Keratinocyte (primary cell): ENCODE results near the gene NFE2L3. TPM values are rescaled to one million over a fixed set of nuclear protein-coding genes. Genes with fewer than 3 reads are reported as not detected.

Experiments used
- DNase-seq: peaks from one replicate; pipeline ENCODE4 v3.0.0-alpha.2; 2011; ENCODE audit warnings: low read depth, missing footprints, low spot score
- FAIRE-seq: peaks from 2 replicates; lab custom pipeline; 2011; peaks lifted over from hg19 to GRCh38; lab: Jason Lieb, UNC
- H2AFZ ChIP-seq: 2 replicates; pipeline ENCODE4 v1.6.0; 2012; ENCODE audit warnings: low read length, control low read depth, inconsistent platforms; ENCODE audit not compliant: control insufficient read depth
- H3K27ac ChIP-seq: 2 replicates; pipeline ENCODE4 v1.5.1; 2011; ENCODE audit warnings: low read length; ENCODE audit not compliant: control insufficient read depth, insufficient read depth
- H3K27me3 ChIP-seq: 3 replicates; pipeline ENCODE4 v1.6.0; 2011; ENCODE audit warnings: low read length; ENCODE audit not compliant: control insufficient read depth, insufficient read depth; ENCODE audit errors: extremely low read depth
- H3K36me3 ChIP-seq, 2 experiments: 2 replicates in 1 of 2; 3 replicates in 1 of 2; pipeline ENCODE4 v1.5.1; 2011; ENCODE audit warnings: low read length in 2 of 2, mild to moderate bottlenecking in 1 of 2; ENCODE audit not compliant: control insufficient read depth in 2 of 2, insufficient read depth in 2 of 2; ENCODE audit errors: extremely low read depth in 1 of 2
- H3K4me1 ChIP-seq: 3 replicates; pipeline ENCODE4 v1.5.1; 2011; ENCODE audit warnings: low read length; ENCODE audit not compliant: control insufficient read depth, insufficient read depth; ENCODE audit errors: extremely low read depth
- H3K4me2 ChIP-seq: 3 replicates; pipeline ENCODE4 v1.6.0; 2011; ENCODE audit warnings: low read depth, low read length; ENCODE audit not compliant: control insufficient read depth, insufficient read depth; ENCODE audit errors: extremely low read depth
- H3K4me3 ChIP-seq, 3 experiments: fragments of 200-600 bp in 1 of 3; sonication (generic) in 1 of 3; 2 replicates in 2 of 3; 3 replicates in 1 of 3; pipeline ENCODE4 v1.5.1; 2011 to 2016; ENCODE audit warnings: low read length in 3 of 3, mild to moderate bottlenecking in 3 of 3, control low read depth in 2 of 3, inconsistent platforms in 1 of 3, low read depth in 1 of 3, mixed read lengths in 1 of 3, mixed run types in 1 of 3, moderate library complexity in 1 of 3; ENCODE audit not compliant: control insufficient read depth in 2 of 3, insufficient read depth in 2 of 3; ENCODE audit errors: extremely low read depth in 1 of 3
- H3K79me2 ChIP-seq: 2 replicates; pipeline ENCODE4 v1.6.0; 2012; ENCODE audit warnings: low read length; ENCODE audit not compliant: control insufficient read depth, insufficient read depth
- H3K9ac ChIP-seq: 3 replicates; pipeline ENCODE4 v1.6.0; 2011; ENCODE audit warnings: low read length; ENCODE audit not compliant: control insufficient read depth, insufficient read depth; ENCODE audit errors: extremely low read depth
- H3K9me1 ChIP-seq: 3 replicates; pipeline ENCODE4 v1.6.0; 2011; ENCODE audit warnings: low read length; ENCODE audit not compliant: control insufficient read depth, insufficient read depth; ENCODE audit errors: extremely low read depth
- H3K9me3 ChIP-seq: 2 replicates; pipeline ENCODE4 v1.5.1; 2012; ENCODE audit warnings: low read depth, low read length; ENCODE audit not compliant: control insufficient read depth
- H4K20me1 ChIP-seq: 3 replicates; pipeline ENCODE4 v1.6.0; 2011; ENCODE audit warnings: low read length; ENCODE audit not compliant: control insufficient read depth, insufficient read depth; ENCODE audit errors: extremely low read depth
- CTCF ChIP-seq, 3 experiments: IDR thresholded peaks in 1 of 3; conservative IDR thresholded peaks in 1 of 3; optimal IDR thresholded peaks in 1 of 3; 2 replicates in 2 of 3; 3 replicates in 1 of 3; pipeline versions ENCODE3 to v1.5.1; 2011; ENCODE audit warnings: low read length in 3 of 3, mild to moderate bottlenecking in 3 of 3, moderate library complexity in 2 of 3, control low read depth in 1 of 3, inconsistent platforms in 1 of 3; ENCODE audit not compliant: insufficient read depth in 2 of 3; ENCODE audit errors: extremely low read depth in 1 of 3
- EZH2 ChIP-seq: IDR thresholded peaks from one replicate; pipeline ENCODE4 v1.6.1; 2012; ENCODE audit warnings: inconsistent platforms, mild to moderate bottlenecking, low read length, moderate library complexity
- dilution Hi-C: fragments of 300-500 bp; cut with MboI; formaldehyde crosslinking; loops from one replicate; pipeline ENCODE4 v1.7.0; 2020; ENCODE audit warnings: low sequenced_read_pairs; ENCODE audit not compliant: extremely low pct_ligation_motif_present
- polyA plus RNA-seq, 5 experiments: library from polyadenylated mRNA; depleted of rRNA in 3 of 5; stranded (reverse) in 3 of 5; stranded (forward) in 1 of 5; unstranded in 1 of 5; fragments of >200 nt; gene quantifications; 1 replicate in 1 of 5; 2 replicates in 3 of 5; 3 replicates in 1 of 5; pipeline versions ENCODE4 v1.2.1 to v1.2.3, GENCODE V29; 2011 to 2012; ENCODE audit warnings: missing spikeins in 2 of 5, low read depth in 1 of 5, low replicate concordance in 1 of 5

Gene NFE2L3
- polyA plus RNA-seq, 1 donor (not counting 4 experiments of a cell fraction or from before 2014, with no cell fraction given), result 17.8 TPM

DNA sequence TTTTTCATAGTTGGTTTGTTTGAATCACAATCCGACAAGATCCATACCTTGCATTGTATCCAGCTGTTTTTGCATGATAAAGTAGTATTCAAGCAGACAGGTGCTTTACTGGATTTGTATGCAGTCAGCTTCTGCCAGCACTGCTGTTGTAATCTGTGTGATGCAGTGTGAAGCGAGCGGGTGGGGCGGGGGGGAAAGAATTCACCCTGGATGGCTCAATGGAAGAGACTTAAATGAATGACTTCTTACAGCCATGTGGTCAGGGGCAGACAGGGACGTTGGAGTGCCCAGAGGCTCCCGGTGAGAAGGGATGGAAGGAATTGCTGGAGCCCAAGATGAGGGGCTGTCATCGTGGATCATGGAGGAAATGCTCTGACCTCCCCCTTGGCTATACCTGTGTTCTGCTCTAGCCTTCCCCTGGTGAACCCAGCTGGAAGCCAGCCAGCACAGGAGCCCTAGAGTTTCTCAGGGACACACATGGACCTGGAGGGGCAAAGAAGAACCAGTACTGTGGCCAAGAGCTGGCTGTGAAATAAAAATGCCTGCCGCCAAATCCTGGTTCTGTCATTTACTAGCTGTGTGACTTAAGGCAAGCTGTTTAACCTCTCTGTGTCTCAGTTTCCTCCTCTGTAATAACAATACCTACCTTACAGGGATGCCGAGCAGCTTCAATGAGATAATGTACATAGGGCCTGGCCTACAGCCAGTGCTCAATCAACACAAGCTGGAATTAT is 14.1 kb downstream of the NFE2L3 start:
- H4K20me1 ChIP-seq, result no peaks in the 10 kb centered on the region
- no peak overlapping the region for H3K4me3 ChIP-seq
- no peak overlapping the region for H3K9ac ChIP-seq
- no peak overlapping the region for H2AFZ ChIP-seq
- H3K36me3 ChIP-seq, result no peaks in the 10 kb centered on the region
- no peaks in the 10 kb centered on the region for H3K9me1 ChIP-seq
- H3K4me2 ChIP-seq, result no peak overlapping the region
- FAIRE-seq (no peak), DNase-seq (no peak)
- TF ChIP-seq EZH2, result no peak
- TF ChIP-seq CTCF (optimal IDR thresholded peaks at IDR 0.05 in 1 of 3, IDR thresholded peaks at IDR 0.05 in 1 of 3, conservative IDR thresholded peaks at IDR 0.05 in 1 of 3; ENCODE audit: extremely low read depth in 1 of 3, insufficient read depth in 2 of 3, low read length in 3 of 3), result no peak
- H3K27ac ChIP-seq, result no peak overlapping the region
- H3K79me2 ChIP-seq, result peaks cover 4% of the 10 kb centered on the region
- dilution Hi-C loops, result no loop called here
- no peaks in the 10 kb centered on the region for H3K9me3 ChIP-seq
- H3K4me1 ChIP-seq, result no peaks in the 10 kb centered on the region
- H3K27me3 ChIP-seq, result no peaks in the 10 kb centered on the region

DNA sequence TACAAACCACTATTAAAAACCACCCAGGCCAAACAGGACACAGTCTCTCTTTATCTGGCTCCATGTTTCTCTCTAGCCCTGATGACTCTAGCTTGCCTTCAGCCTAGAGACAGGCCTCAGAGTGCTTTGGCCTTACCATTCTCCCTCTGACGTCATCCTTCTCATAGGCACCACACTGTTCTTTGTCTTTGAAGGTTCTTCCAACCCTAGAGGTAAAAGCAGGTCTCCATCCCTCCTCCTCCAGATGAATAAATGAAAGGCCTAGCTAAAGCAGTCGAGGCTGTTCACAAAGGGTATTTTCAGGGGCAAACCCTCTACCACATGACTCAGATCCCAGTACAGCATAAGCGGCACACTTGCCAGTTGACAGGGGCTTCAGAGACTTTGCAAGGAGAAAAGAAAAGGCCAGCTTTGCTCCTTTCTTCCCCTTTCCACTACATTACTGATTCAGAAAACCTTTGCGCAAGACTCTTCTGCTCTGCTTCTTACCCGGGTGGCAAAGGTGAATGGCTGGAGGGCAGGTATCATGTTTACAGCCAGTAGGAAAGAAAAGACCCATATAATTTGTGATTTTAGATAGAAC is 14.8 kb downstream of the NFE2L3 start:
- H2AFZ ChIP-seq, result no peak overlapping the region
- H3K27me3 ChIP-seq, result no peaks in the 10 kb centered on the region
- no peak for DNase-seq
- no peak overlapping the region for H3K9ac ChIP-seq
- H3K4me1 ChIP-seq, result no peaks in the 10 kb centered on the region
- H3K79me2 ChIP-seq, result peaks cover 4% of the 10 kb centered on the region
- H4K20me1 ChIP-seq, result no peaks in the 10 kb centered on the region
- H3K36me3 ChIP-seq, result no peaks in the 10 kb centered on the region
- no peak for FAIRE-seq
- no peak overlapping the region for H3K4me2 ChIP-seq
- H3K27ac ChIP-seq, result no peak overlapping the region
- TF ChIP-seq EZH2, result no peak
- no peak for TF ChIP-seq CTCF (optimal IDR thresholded peaks at IDR 0.05 in 1 of 3, IDR thresholded peaks at IDR 0.05 in 1 of 3, conservative IDR thresholded peaks at IDR 0.05 in 1 of 3; ENCODE audit: extremely low read depth in 1 of 3, insufficient read depth in 2 of 3, low read length in 3 of 3)
- H3K9me3 ChIP-seq, result no peaks in the 10 kb centered on the region
- no peak overlapping the region for H3K4me3 ChIP-seq
- dilution Hi-C loops, result no loop called here
- H3K9me1 ChIP-seq, result no peaks in the 10 kb centered on the region
